ENCODE results near the gene LSAMP. TPM values are rescaled to one million over a fixed set of nuclear protein-coding genes. Genes with fewer than 3 reads are reported as not detected.

Gene LSAMP
- total RNA-seq, 1 experiment from 2014 or later: 0.90 TPM

GRCh38 chr3:116000311-116000710 lies 445.0 kb downstream of the LSAMP start:
- no peak overlapping the region for H3K9ac ChIP-seq (ENCODE audit: extremely low read depth, insufficient read length, low read length)

More at GRCh38 chr3:116000311-116000710, 445.0 kb downstream of the LSAMP start:
- no peaks in the 10 kb centered on the region for H3K9me3 ChIP-seq (ENCODE audit: control insufficient read depth, low read depth, low read length)
- H3K23ac ChIP-seq (ENCODE audit: insufficient read length, low read depth, low read length): no peak overlapping the region
- no peak for DNase-seq
- H3K9me3 Mint-ChIP-seq: no peaks in the 10 kb centered on the region; a peak in 1 of 5 replicates
- H3K4me1 ChIP-seq (ENCODE audit: insufficient read depth, low read length): no peaks in the 10 kb centered on the region; the same call in 1 of the 2 replicates
- no peak overlapping the region for H3K18ac ChIP-seq (ENCODE audit: insufficient read length, low read depth, low read length)
- no peak overlapping the region for H3K27ac ChIP-seq (ENCODE audit: insufficient read length, low read depth, low read length)
- H3K4me3 Mint-ChIP-seq: no peak overlapping the region
- H3K4me1 Mint-ChIP-seq: peaks cover 14 to 19% of the 10 kb centered on the region in 2 experiments
- no peaks in the 10 kb centered on the region for H3K79me1 ChIP-seq (ENCODE audit: insufficient read depth, low read depth, low read length, poor library complexity, severe bottlenecking)
- no peaks in the 10 kb centered on the region for H4K20me1 ChIP-seq (ENCODE audit: control insufficient read depth, insufficient read depth, insufficient read length)
- no peak overlapping the region for H3K27ac Mint-ChIP-seq
- H2BK120ac ChIP-seq (ENCODE audit: low read depth, low read length, poor library complexity, severe bottlenecking): no peak overlapping the region
- no peak overlapping the region for H2AK5ac ChIP-seq (ENCODE audit: insufficient read length, low read length)
- H3K27me3 ChIP-seq (ENCODE audit: insufficient read depth, low read length): no peaks in the 10 kb centered on the region
- H3K56ac ChIP-seq (ENCODE audit: insufficient read length, low read depth, low read length): no peak overlapping the region
- H3T11ph ChIP-seq (ENCODE audit: low read length): no peak overlapping the region
- H2BK20ac ChIP-seq (ENCODE audit: low read depth, low read length, poor library complexity, severe bottlenecking): no peak overlapping the region
- H3K23me2 ChIP-seq (ENCODE audit: insufficient read length, low read depth, low read length, poor library complexity, severe bottlenecking): no peaks in the 10 kb centered on the region
- H3K4me2 ChIP-seq (ENCODE audit: insufficient read depth, insufficient read length, low read length): no peak overlapping the region
- no peak overlapping the region for H2BK12ac ChIP-seq (ENCODE audit: insufficient read length, low read depth, low read length)
- no peak overlapping the region for H2BK15ac ChIP-seq (ENCODE audit: low read depth, low read length)
- no peak overlapping the region for H4K5ac ChIP-seq (ENCODE audit: insufficient read length, low read depth, low read length)
- TF ChIP-seq, protein P1, sequence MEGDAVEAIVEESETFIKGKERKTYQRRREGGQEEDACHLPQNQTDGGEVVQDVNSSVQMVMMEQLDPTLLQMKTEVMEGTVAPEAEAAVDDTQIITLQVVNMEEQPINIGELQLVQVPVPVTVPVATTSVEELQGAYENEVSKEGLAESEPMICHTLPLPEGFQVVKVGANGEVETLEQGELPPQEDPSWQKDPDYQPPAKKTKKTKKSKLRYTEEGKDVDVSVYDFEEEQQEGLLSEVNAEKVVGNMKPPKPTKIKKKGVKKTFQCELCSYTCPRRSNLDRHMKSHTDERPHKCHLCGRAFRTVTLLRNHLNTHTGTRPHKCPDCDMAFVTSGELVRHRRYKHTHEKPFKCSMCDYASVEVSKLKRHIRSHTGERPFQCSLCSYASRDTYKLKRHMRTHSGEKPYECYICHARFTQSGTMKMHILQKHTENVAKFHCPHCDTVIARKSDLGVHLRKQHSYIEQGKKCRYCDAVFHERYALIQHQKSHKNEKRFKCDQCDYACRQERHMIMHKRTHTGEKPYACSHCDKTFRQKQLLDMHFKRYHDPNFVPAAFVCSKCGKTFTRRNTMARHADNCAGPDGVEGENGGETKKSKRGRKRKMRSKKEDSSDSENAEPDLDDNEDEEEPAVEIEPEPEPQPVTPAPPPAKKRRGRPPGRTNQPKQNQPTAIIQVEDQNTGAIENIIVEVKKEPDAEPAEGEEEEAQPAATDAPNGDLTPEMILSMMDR (conservative IDR thresholded peaks at IDR 0.05): no peak
- H2AFZ ChIP-seq (ENCODE audit: low read length): no peak overlapping the region
- no CpG with 5 or more reads among the region's 3 CpGs for WGBS (ENCODE audit: extremely low coverage, insufficient read length, low lambda C conversion rate)
- H3K14ac ChIP-seq (ENCODE audit: insufficient read depth, low read length): no peak overlapping the region
- no peaks in the 10 kb centered on the region for H3K36me3 Mint-ChIP-seq (ENCODE audit: insufficient read depth in 1 of 3, low read depth in 3 of 3)
- no peak overlapping the region for H3K4ac ChIP-seq (ENCODE audit: low read depth, low read length)
- H3K27me3 Mint-ChIP-seq (ENCODE audit: low read depth): peaks cover 4% of the 10 kb centered on the region; the same call in 1 of the 2 replicates
- H4K91ac ChIP-seq (ENCODE audit: insufficient read length, low read depth, low read length): no peak overlapping the region
- no peak overlapping the region for H2BK5ac ChIP-seq (ENCODE audit: insufficient read length, low read length)
- H3K79me2 ChIP-seq (ENCODE audit: insufficient read depth, low read length): no peaks in the 10 kb centered on the region
- H4K8ac ChIP-seq (replicated peaks; ENCODE audit: insufficient read length, low read depth, low read length): no peak overlapping the region
